ENCODE measurements around the gene TMA7B. TPM values are rescaled to one million over a fixed set of nuclear protein-coding genes. Genes with fewer than 3 reads are reported as not detected.
"Not testable (repeated sequence)": the region's sequence is repeated elsewhere in the genome, so short reads cannot be mapped to it uniquely, and the experiment has no call there.

TMA7B gene
- polyA plus RNA-seq, 1 donor, result 0.10 TPM

GRCh38 chr22:39932918-39933649, 27.1 kb upstream of the TMA7B start:
- DNase-seq (ENCODE audit: low read depth), result no peak

GRCh38 chr22:39933741-39934140, 26.5 kb upstream of the TMA7B start:
- no peak for DNase-seq (ENCODE audit: low read depth)

GRCh38 chr22:39935116-39935515, 25.1 kb upstream of the TMA7B start:
- no peak for DNase-seq (ENCODE audit: low read depth)

- DNase-seq (ENCODE audit: low read depth), result no peak
These were observed 24.6 kb upstream of the TMA7B start for GRCh38 chr22:39935612-39936011.

- no peak for DNase-seq (ENCODE audit: low read depth)
These were observed 23.6 kb upstream of the TMA7B start for GRCh38 chr22:39936523-39937145.

- no peak for DNase-seq (ENCODE audit: low read depth)
These were observed 22.3 kb upstream of the TMA7B start for GRCh38 chr22:39937906-39938305.

- DNase-seq (ENCODE audit: low read depth), result no peak
These were observed 21.6 kb upstream of the TMA7B start for GRCh38 chr22:39938509-39939111.

GRCh38 chr22:39939830-39940229, 20.4 kb upstream of the TMA7B start:
- no peak for DNase-seq (ENCODE audit: low read depth)

- DNase-seq (ENCODE audit: low read depth), result no peak
These were observed 19.4 kb upstream of the TMA7B start for GRCh38 chr22:39940757-39941305.

GRCh38 chr22:39941601-39942000, 18.6 kb upstream of the TMA7B start:
- DNase-seq (ENCODE audit: low read depth), result no peak

- DNase-seq (ENCODE audit: low read depth), result no peak
These were observed 17.6 kb upstream of the TMA7B start for GRCh38 chr22:39942439-39943230.

GRCh38 chr22:39943337-39943736, 16.9 kb upstream of the TMA7B start:
- DNase-seq (ENCODE audit: low read depth), result no peak

- no peak for DNase-seq (ENCODE audit: low read depth)
These were observed 16.0 kb upstream of the TMA7B start for GRCh38 chr22:39943953-39944872.

GRCh38 chr22:39946126-39946502, 14.1 kb upstream of the TMA7B start:
- DNase-seq (ENCODE audit: low read depth), result no peak

GRCh38 chr22:39946503-39947219, 13.5 kb upstream of the TMA7B start:
- no peak for DNase-seq (ENCODE audit: low read depth)

- DNase-seq (ENCODE audit: low read depth), result no peak
These were observed 12.7 kb upstream of the TMA7B start for GRCh38 chr22:39947220-39948216.

- DNase-seq (ENCODE audit: low read depth), result no peak
These were observed 10.0 kb upstream of the TMA7B start for GRCh38 chr22:39949964-39950737.

GRCh38 chr22:39951603-39952293, 8.4 kb upstream of the TMA7B start:
- not testable (repeated sequence) for DNase-seq (ENCODE audit: low read depth)
